HG02973 (cell line): ENCODE measurements around the gene TBRG4.

Source experiments
- ATAC-seq: cut with Tn5 transposase; IDR thresholded peaks from one replicate; pipeline ENCODE4 v1.9.1; 2021; ENCODE audit warnings: moderate library complexity; ENCODE audit not compliant: unreplicated experiment

The TBRG4 gene

GRCh38 chr7:45092100-45092930 is 19.2 kb downstream of the TBRG4 start:
- no peak for ATAC-seq

- ATAC-seq = no peak
Measured at GRCh38 chr7:45089341-45089891, 22.1 kb downstream of the TBRG4 start.

GRCh38 chr7:45088821-45089340 is 22.6 kb downstream of the TBRG4 start, which contains the start of gene NACAD:
Gene NACAD (minus strand): TSS chr7:45088969. CDS start chr7:45088894, 75 bp downstream.
- ATAC-seq = no peak

- ATAC-seq = no peak
Measured at GRCh38 chr7:45088146-45088701, 23.3 kb downstream of the TBRG4 start.

GRCh38 chr7:45087301-45088145 is 24.0 kb downstream of the TBRG4 start:
- ATAC-seq = no peak

- ATAC-seq = no peak
Measured at GRCh38 chr7:45086331-45087065, 25.0 kb downstream of the TBRG4 start.

- no peak for ATAC-seq
Measured at GRCh38 chr7:45085619-45086200, 25.8 kb downstream of the TBRG4 start.

- no peak for ATAC-seq
Measured at GRCh38 chr7:45084901-45085618, 26.4 kb downstream of the TBRG4 start.

GRCh38 chr7:45084336-45084735 is 27.2 kb downstream of the TBRG4 start:
- no peak for ATAC-seq

- no peak for ATAC-seq
Measured at GRCh38 chr7:45082831-45083331, 28.6 kb downstream of the TBRG4 start.

- no peak for ATAC-seq
Measured at GRCh38 chr7:45082031-45082830, 29.3 kb downstream of the TBRG4 start.

GRCh38 chr7:45081670-45081974 is 29.9 kb downstream of the TBRG4 start:
- no peak for ATAC-seq

- ATAC-seq = no peak
Measured at GRCh38 chr7:45080958-45081669, 30.4 kb downstream of the TBRG4 start.

- no peak for ATAC-seq
Measured at GRCh38 chr7:45080265-45080957, 31.1 kb downstream of the TBRG4 start.

- no peak for ATAC-seq
Measured at GRCh38 chr7:45078125-45078681, 33.3 kb downstream of the TBRG4 start.

GRCh38 chr7:45077579-45077978 is 33.9 kb downstream of the TBRG4 start:
- no peak for ATAC-seq

GRCh38 chr7:45076946-45077345 is 34.6 kb downstream of the TBRG4 start:
- no peak for ATAC-seq
